Coronary artery (tissue), 2 donors: Measurements from ENCODE around the gene QRICH2.
A peak's percentile ranks its signal among the peaks of the same experiment; 100 is the strongest.

Experiments
- DNase-seq: peaks from one replicate; pipeline ENCODE4 v3.0.0-alpha.2; 2017; ENCODE audit warnings: low spot score
- H3K27ac ChIP-seq, 2 donors: fragments of 200-600 bp; sonication (generic); one replicate each; pipeline ENCODE4 v1.5.1; 2016 to 2019
- H3K4me3 ChIP-seq: fragments of 200-600 bp; sonication (generic); 2 replicates; pipeline ENCODE4 v1.5.1; 2016; ENCODE audit warnings: mild to moderate bottlenecking, moderate library complexity
- CTCF ChIP-seq: fragments of 200-600 bp; sonication (generic); IDR thresholded peaks from one replicate; pipeline ENCODE4 v1.5.1; 2019; ENCODE audit warnings: antibody characterized with exemption

Gene QRICH2

GRCh38 chr17:76307966-76308338, at the start of gene QRICH2:
TSS of gene QRICH2 (minus strand) at chr17:76308276. CDS start at chr17:76307998, 278 bp downstream.
- DNase-seq: no peak
- no peak within 1 kb of the TSS for H3K4me3 ChIP-seq
- TF ChIP-seq CTCF: no peak
- H3K27ac ChIP-seq: no peak within 1 kb of the TSS

GRCh38 chr17:76357597-76358158, 49.6 kb upstream of the QRICH2 start:
- no peak for DNase-seq
- Histone ChIP-seq H3K4me3 (no peak overlapping the region), H3K27ac (no peak overlapping the region)
- no peak for TF ChIP-seq CTCF

- no peak for TF ChIP-seq CTCF
- DNase-seq: no peak
- H3K4me3 ChIP-seq: no peak overlapping the region
- no peak overlapping the region for H3K27ac ChIP-seq
Measured at GRCh38 chr17:76356803-76357456, 48.9 kb upstream of the QRICH2 start.

GRCh38 chr17:76354747-76355310, 46.8 kb upstream of the QRICH2 start:
- DNase-seq: no peak
- H3K4me3 ChIP-seq: no peak overlapping the region
- no peak overlapping the region for H3K27ac ChIP-seq
- no peak for TF ChIP-seq CTCF

GRCh38 chr17:76354317-76354729, 46.2 kb upstream of the QRICH2 start:
- H3K27ac ChIP-seq: peak overlapping the region; percentile 75 to 82
- no peak for DNase-seq

GRCh38 chr17:76353599-76354316, 45.7 kb upstream of the QRICH2 start, which contains the start of gene PRPSAP1:
TSS of gene PRPSAP1 (minus strand) at chr17:76353916. CDS start at chr17:76353703, 213 bp downstream.
- Histone ChIP-seq H3K4me3 (peak within 1 kb of the TSS; percentile 91), H3K27ac (peak within 1 kb of the TSS; percentile 75 to 82)
- peak; percentile 87 for DNase-seq
- TF ChIP-seq CTCF: peak; percentile 44

More at GRCh38 chr17:76354317-76354729, 46.2 kb upstream of the QRICH2 start:
- no peak for TF ChIP-seq CTCF
- peak overlapping the region; percentile 91 for H3K4me3 ChIP-seq
